Suprapubic skin (tissue), 4 donors: ENCODE results near the gene VSNL1.

Experiments used
- EP300 ChIP-seq: sonication (generic); formaldehyde crosslinking; IDR thresholded peaks from one replicate; pipeline ENCODE4 v1.6.1; 2017; ENCODE audit warnings: antibody characterized with exemption
- POLR2A ChIP-seq, 2 donors: fragments of 450-650 bp; IDR thresholded peaks; one replicate each; pipeline ENCODE4 v1.6.1; 2017; ENCODE audit warnings: antibody characterized with exemption in 2 of 2, mild to moderate bottlenecking in 2 of 2, moderate library complexity in 2 of 2
- POLR2AphosphoS5 ChIP-seq, 3 donors: sonication (generic); formaldehyde crosslinking; IDR thresholded peaks; one replicate each; pipeline ENCODE4 v1.6.1; 2017; ENCODE audit warnings: antibody characterized with exemption in 3 of 3
- TF ChIP-seq, protein P1 (sequence below), 2 donors: fragments of 200-600 bp in 1 of 2; fragments of 450-650 bp in 1 of 2; sonication (generic) in 1 of 2; IDR thresholded peaks; one replicate each; pipeline ENCODE4 v1.5.1; 2016 to 2019; ENCODE audit warnings: antibody characterized with exemption in 2 of 2, mild to moderate bottlenecking in 1 of 2, moderate library complexity in 1 of 2

DNA sequence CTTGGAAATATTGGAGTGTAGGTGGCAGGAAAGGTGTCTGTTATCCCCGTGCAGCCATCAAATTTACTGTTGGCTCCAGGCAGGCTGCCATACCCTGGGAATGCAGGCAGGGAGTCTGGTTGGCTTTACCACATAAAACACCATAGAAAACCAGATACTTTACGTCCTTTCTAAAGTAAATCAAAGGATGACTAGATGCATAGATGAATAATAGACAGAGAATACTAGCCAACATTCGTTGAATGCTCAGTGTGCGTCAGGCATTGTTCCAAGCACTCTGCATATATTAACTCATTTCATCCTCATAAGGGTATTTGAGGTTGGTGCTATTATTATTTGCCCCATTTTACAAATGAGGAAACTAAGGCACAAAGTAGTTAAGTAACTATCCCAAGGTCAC, 65.2 kb downstream of the VSNL1 start:
- TF ChIP-seq, protein P1, sequence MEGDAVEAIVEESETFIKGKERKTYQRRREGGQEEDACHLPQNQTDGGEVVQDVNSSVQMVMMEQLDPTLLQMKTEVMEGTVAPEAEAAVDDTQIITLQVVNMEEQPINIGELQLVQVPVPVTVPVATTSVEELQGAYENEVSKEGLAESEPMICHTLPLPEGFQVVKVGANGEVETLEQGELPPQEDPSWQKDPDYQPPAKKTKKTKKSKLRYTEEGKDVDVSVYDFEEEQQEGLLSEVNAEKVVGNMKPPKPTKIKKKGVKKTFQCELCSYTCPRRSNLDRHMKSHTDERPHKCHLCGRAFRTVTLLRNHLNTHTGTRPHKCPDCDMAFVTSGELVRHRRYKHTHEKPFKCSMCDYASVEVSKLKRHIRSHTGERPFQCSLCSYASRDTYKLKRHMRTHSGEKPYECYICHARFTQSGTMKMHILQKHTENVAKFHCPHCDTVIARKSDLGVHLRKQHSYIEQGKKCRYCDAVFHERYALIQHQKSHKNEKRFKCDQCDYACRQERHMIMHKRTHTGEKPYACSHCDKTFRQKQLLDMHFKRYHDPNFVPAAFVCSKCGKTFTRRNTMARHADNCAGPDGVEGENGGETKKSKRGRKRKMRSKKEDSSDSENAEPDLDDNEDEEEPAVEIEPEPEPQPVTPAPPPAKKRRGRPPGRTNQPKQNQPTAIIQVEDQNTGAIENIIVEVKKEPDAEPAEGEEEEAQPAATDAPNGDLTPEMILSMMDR (IDR thresholded peaks at IDR 0.05): no peak
- TF ChIP-seq POLR2AphosphoS5 (IDR thresholded peaks at IDR 0.05) (no peak), POLR2A (IDR thresholded peaks at IDR 0.05) (no peak), EP300 (no peak)
